GM19193 (cell line): ENCODE results near the gene FCHO1.

Experiments
- POLR2A ChIP-seq: IDR thresholded peaks from 4 replicates; pipeline ENCODE4 v1.6.1; 2011; ENCODE audit not compliant: insufficient read depth, insufficient read length; ENCODE audit errors: extremely low read depth

FCHO1 gene

GRCh38 chr19:17811681-17812080 lies 60.4 kb downstream of the FCHO1 start:
- no peak for TF ChIP-seq POLR2A

GRCh38 chr19:17812099-17812498 lies 60.8 kb downstream of the FCHO1 start:
- TF ChIP-seq POLR2A = no peak

GRCh38 chr19:17817668-17818363 lies 66.5 kb downstream of the FCHO1 start:
- TF ChIP-seq POLR2A = no peak

DNA sequence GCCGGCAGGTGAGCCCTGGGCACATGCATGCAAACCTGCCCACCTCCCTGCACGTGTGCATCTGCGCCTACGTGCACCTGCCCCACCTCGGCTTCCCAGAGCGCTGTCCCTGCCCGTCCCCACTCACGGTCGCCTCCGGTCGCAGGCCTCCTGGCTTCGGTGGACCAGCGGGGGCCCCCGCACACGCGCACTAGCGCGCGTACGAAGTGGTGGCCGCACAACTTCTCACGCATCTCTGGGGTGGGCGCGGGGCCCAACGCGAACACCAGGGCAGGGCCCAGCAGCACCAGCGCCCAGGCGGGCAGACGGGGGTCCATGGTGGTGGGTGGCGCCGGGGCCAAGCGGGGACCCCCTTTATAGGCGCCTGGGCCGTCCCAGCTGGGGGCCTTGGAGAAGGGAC lies 69.9 kb downstream of the FCHO1 start, which contains the start of gene INSL3:
INSL3 (minus strand) TSS at position 330 of the 400 bp plus-strand sequence; CDS start at position 317, 13 bp downstream.
- TF ChIP-seq POLR2A = no peak

GRCh38 chr19:17824339-17824738 lies 73.1 kb downstream of the FCHO1 start:
- no peak for TF ChIP-seq POLR2A

- TF ChIP-seq POLR2A = no peak
Measured at GRCh38 chr19:17826508-17827056, 75.3 kb downstream of the FCHO1 start.

GRCh38 chr19:17829855-17830566 lies 78.7 kb downstream of the FCHO1 start:
- TF ChIP-seq POLR2A = no peak

- no peak for TF ChIP-seq POLR2A
Measured at GRCh38 chr19:17830567-17831418, 79.5 kb downstream of the FCHO1 start.

GRCh38 chr19:17831419-17831888 lies 80.2 kb downstream of the FCHO1 start:
- TF ChIP-seq POLR2A = no peak

GRCh38 chr19:17832443-17833208 lies 81.3 kb downstream of the FCHO1 start:
- TF ChIP-seq POLR2A = no peak

DNA sequence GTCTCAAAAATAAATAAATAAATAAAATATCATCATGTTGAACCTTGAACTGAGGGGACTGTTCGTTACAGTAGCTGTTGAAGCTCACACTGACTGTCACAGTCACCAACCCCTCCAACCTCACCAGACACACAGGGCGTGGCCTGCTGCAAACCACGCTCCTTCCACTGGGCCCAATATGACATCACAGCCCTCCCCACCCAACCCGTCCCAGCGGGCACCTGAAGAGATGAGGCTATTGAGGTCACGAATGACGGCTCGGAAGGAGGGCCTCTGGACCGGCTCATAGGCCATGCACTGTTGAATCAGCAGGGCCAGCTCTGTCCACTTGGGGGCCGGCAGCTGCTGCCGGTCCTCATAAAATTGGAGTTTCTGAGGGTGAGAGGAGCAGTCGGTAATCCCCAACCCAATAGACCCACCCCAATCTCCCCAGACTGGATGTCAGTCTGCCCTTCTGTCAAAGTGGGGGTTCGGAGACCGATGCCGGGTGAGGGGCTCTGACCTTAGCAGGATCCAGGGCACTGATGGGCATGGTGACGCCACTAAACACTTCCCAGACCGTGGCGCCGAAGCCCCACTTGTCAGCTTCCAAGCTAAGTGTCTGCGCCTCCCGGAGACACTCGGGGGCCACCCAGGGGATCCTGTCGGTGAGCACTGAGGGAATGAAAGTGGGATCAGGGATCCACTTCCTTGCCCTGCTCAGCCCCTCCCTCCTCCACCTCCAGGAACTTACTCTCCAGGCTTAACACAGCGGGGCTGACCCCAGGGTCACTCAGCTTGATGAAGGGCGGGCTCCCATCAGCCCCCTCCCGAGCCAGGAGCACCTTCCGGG lies 83.3 kb downstream of the FCHO1 start:
- TF ChIP-seq POLR2A = no peak

- TF ChIP-seq POLR2A = no peak
Measured at GRCh38 chr19:17835182-17836006, 84.1 kb downstream of the FCHO1 start.
